Caco-2 (cell line): ENCODE data around the gene HELZ. TPM values are rescaled to one million over a fixed set of nuclear protein-coding genes. Genes with fewer than 3 reads are reported as not detected.

Source experiments
- BruUV-seq: library from RNA; stranded (reverse); fragments of 400-500 nt; replicated peaks from 2 replicates; lab custom pipeline; 2021; lab: Mats Ljungman, UMichigan
- CTCF ChIA-PET: fragments of 300-600 bp; sonication (Branson Sonifier 250); formaldehyde crosslinking; loops from one replicate; lab custom pipeline; 2022; ENCODE audit warnings: antibody characterized with exemption; lab: Charles Lee
- POLR2A ChIA-PET: fragments of 300-600 bp; sonication (Branson Sonifier 250); formaldehyde crosslinking; loops from one replicate; lab custom pipeline; 2022; ENCODE audit warnings: antibody characterized with exemption; lab: Charles Lee
- DNase-seq, 2 experiments: peaks; one replicate each; pipeline versions ENCODE4 v3.0.0 to v3.0.0-alpha.2; 2020 to 2022
- H3K27me3 ChIP-seq: replicated peaks from 2 replicates; pipeline ENCODE4 v1.6.0; 2011; ENCODE audit warnings: low read length; ENCODE audit not compliant: control insufficient read depth, insufficient read depth
- H3K36me3 ChIP-seq: 2 replicates; pipeline ENCODE4 v1.5.1; 2011; ENCODE audit warnings: low read length; ENCODE audit not compliant: control insufficient read depth, insufficient read depth
- H3K4me1 ChIP-seq: fragments of 250-450 bp; sonication (Bioruptor Pico); 2 replicates; pipeline ENCODE4 v1.5.1; 2020; ENCODE audit warnings: mild to moderate bottlenecking
- H3K4me3 ChIP-seq: 2 replicates; pipeline ENCODE4 v1.5.1; 2011; ENCODE audit warnings: low read depth, mild to moderate bottlenecking, control low read depth, low read length
- H3K9me3 ChIP-seq: fragments of 250-450 bp; sonication (Bioruptor Pico); 2 replicates; pipeline ENCODE4 v1.5.1; 2020; ENCODE audit warnings: mild to moderate bottlenecking, moderate library complexity
- H3K27ac Mint-ChIP-seq: one replicate; pipeline ENCODE4 v1.8.0; 2022; ENCODE audit warnings: mixed read lengths; ENCODE audit not compliant: unreplicated experiment
- H3K27me3 Mint-ChIP-seq: one replicate; pipeline ENCODE4 v1.8.0; 2022; ENCODE audit warnings: mixed read lengths; ENCODE audit not compliant: insufficient read depth, unreplicated experiment
- H3K36me3 Mint-ChIP-seq: one replicate; pipeline ENCODE4 v1.8.0; 2022; ENCODE audit warnings: mild to moderate bottlenecking, mixed read lengths; ENCODE audit not compliant: insufficient read depth, unreplicated experiment
- H3K4me1 Mint-ChIP-seq: one replicate; pipeline ENCODE4 v1.8.0; 2022; ENCODE audit warnings: low read depth, mixed read lengths; ENCODE audit not compliant: unreplicated experiment
- H3K4me3 Mint-ChIP-seq: one replicate; pipeline ENCODE4 v1.8.0; 2022; ENCODE audit warnings: mild to moderate bottlenecking, moderate library complexity, mixed read lengths; ENCODE audit not compliant: unreplicated experiment
- H3K9me3 Mint-ChIP-seq: one replicate; pipeline ENCODE4 v1.8.0; 2022; ENCODE audit warnings: mixed read lengths; ENCODE audit not compliant: unreplicated experiment
- intact Hi-C: fragments of 100-400 bp; cut with micrococcal nuclease; formaldehyde crosslinking; loops from one replicate; pipeline ENCODE4 v1.10.0; 2022; ENCODE audit not compliant: unreplicated experiment
- total RNA-seq: library from RNA; stranded (reverse); gene quantifications from 2 replicates; pipeline ENCODE4 v1.2.3, GENCODE V29; 2022
- TF ChIP-seq, protein P1 (sequence below), 2 experiments: fragments of 200-600 bp in 1 of 2; IDR thresholded peaks; 1 replicate in 1 of 2; 2 replicates in 1 of 2; pipeline versions ENCODE4 v1.5.1 to v1.8.0; 2011 to 2022; ENCODE audit warnings: antibody characterized with exemption in 1 of 2, control low read depth in 1 of 2, inconsistent platforms in 1 of 2, low read depth in 1 of 2, low read length in 1 of 2, mild to moderate bottlenecking in 1 of 2, moderate library complexity in 1 of 2; ENCODE audit not compliant: insufficient read depth in 1 of 2, severe bottlenecking in 1 of 2, unreplicated experiment in 1 of 2

The HELZ gene
- total RNA-seq, 1 experiment from 2014 or later = 63.8 TPM

DNA sequence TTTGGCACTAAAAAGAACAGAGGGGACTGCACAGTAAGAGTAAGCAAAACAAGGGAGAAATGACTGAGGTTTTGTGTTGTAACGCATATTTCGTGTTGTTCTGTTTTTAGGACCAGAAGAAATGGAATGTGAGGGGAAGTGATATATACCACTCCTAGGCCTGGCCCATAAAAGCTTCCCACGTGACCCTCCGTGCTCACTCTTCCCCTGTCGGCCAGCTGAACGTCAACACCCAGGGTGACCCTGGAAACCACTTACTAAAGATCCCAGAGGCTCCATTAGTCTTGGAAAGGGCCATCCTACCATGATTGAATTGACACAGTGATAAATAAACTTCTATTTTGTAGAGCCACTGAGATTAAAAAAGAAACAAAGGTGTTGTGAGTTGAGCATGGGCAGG is 79.8 kb downstream of the HELZ start:
- Histone ChIP-seq H3K9me3 (no peaks in the 10 kb centered on the region), H3K4me1 (no peaks in the 10 kb centered on the region), H3K4me3 (no peak overlapping the region), H3K36me3 (no peaks in the 10 kb centered on the region; the same call in 1 of the 2 replicates), H3K27me3 (no peaks in the 10 kb centered on the region)
- POLR2A ChIA-PET = no interaction called here
- Mint-ChIP-seq H3K4me3 (no peak overlapping the region), H3K27ac (no peak overlapping the region), H3K36me3 (peaks cover 41% of the 10 kb centered on the region), H3K4me1 (no peaks in the 10 kb centered on the region), H3K9me3 (no peaks in the 10 kb centered on the region), H3K27me3 (no peaks in the 10 kb centered on the region)
- DNase-seq = no peak
- CTCF ChIA-PET = no interaction called here
- TF ChIP-seq, protein P1, sequence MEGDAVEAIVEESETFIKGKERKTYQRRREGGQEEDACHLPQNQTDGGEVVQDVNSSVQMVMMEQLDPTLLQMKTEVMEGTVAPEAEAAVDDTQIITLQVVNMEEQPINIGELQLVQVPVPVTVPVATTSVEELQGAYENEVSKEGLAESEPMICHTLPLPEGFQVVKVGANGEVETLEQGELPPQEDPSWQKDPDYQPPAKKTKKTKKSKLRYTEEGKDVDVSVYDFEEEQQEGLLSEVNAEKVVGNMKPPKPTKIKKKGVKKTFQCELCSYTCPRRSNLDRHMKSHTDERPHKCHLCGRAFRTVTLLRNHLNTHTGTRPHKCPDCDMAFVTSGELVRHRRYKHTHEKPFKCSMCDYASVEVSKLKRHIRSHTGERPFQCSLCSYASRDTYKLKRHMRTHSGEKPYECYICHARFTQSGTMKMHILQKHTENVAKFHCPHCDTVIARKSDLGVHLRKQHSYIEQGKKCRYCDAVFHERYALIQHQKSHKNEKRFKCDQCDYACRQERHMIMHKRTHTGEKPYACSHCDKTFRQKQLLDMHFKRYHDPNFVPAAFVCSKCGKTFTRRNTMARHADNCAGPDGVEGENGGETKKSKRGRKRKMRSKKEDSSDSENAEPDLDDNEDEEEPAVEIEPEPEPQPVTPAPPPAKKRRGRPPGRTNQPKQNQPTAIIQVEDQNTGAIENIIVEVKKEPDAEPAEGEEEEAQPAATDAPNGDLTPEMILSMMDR (IDR thresholded peaks at IDR 0.05; ENCODE audit: insufficient read depth in 1 of 2, low read depth in 1 of 2, low read length in 1 of 2, severe bottlenecking in 1 of 2, unreplicated experiment in 1 of 2) = no peak
- intact Hi-C loops = no loop called here
- BruUV-seq = no TSS peak

GRCh38 chr17:67164302-67164701 is 80.7 kb downstream of the HELZ start:
- Mint-ChIP-seq H3K27ac (no peak overlapping the region), H3K4me3 (no peak overlapping the region), H3K27me3 (no peaks in the 10 kb centered on the region), H3K36me3 (peaks cover 41% of the 10 kb centered on the region), H3K9me3 (no peaks in the 10 kb centered on the region), H3K4me1 (no peaks in the 10 kb centered on the region)
- DNase-seq = no peak
- Histone ChIP-seq H3K27me3 (no peaks in the 10 kb centered on the region), H3K36me3 (no peaks in the 10 kb centered on the region; the same call in 1 of the 2 replicates), H3K4me3 (no peak overlapping the region), H3K4me1 (no peaks in the 10 kb centered on the region), H3K9me3 (no peaks in the 10 kb centered on the region)
- no TSS peak for BruUV-seq
- intact Hi-C loops = no loop called here
- TF ChIP-seq, protein P1 (IDR thresholded peaks at IDR 0.05; ENCODE audit: insufficient read depth in 1 of 2, low read depth in 1 of 2, low read length in 1 of 2, severe bottlenecking in 1 of 2, unreplicated experiment in 1 of 2) = no peak
- CTCF ChIA-PET = no interaction called here
- POLR2A ChIA-PET = interaction anchor here (0.5 kb wide), 1 partner anchor 1083 kb away, joined by 3 read pairs; no protein-coding TSS in a partner anchor

DNA sequence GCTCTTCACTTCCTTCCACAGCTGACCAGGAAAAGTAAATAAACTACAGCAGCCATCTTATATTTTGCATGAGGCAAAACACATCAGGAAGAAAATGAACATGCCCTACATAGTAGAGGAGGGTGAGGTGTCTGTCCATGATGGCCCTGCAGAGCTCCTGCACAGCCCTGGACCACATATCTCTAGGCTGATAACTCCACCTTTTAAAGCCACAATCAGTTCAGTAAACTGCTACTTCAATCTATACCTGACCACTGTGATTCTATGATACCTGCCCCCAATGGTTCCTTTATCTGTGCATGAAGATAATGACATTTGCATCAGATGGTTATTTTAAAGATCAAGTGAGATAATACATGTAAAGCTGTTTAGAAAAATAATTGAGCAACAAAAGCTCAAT is 82.2 kb downstream of the HELZ start:
- DNase-seq = no peak
- H3K36me3 Mint-ChIP-seq = peaks cover 40% of the 10 kb centered on the region
- no peak overlapping the region for H3K27ac Mint-ChIP-seq
- H3K4me1 Mint-ChIP-seq = no peaks in the 10 kb centered on the region
- no peaks in the 10 kb centered on the region for H3K9me3 Mint-ChIP-seq
- H3K27me3 Mint-ChIP-seq = no peaks in the 10 kb centered on the region
- ChIA-PET CTCF (interaction anchor here (0.6 kb wide), 1 partner anchor 104 kb away, joined by 5 read pairs; no protein-coding TSS in a partner anchor), POLR2A (no interaction called here)
- Histone ChIP-seq H3K4me1 (0 out of 2 replicates have a peak, but pooled peaks cover 2% of the 10 kb centered on the region), H3K36me3 (no peaks in the 10 kb centered on the region), H3K27me3 (no peaks in the 10 kb centered on the region), H3K9me3 (no peaks in the 10 kb centered on the region), H3K4me3 (no peak overlapping the region)
- intact Hi-C loops = no loop called here
- no TSS peak for BruUV-seq
- TF ChIP-seq, protein P1 (IDR thresholded peaks at IDR 0.05; ENCODE audit: insufficient read depth in 1 of 2, low read depth in 1 of 2, low read length in 1 of 2, severe bottlenecking in 1 of 2, unreplicated experiment in 1 of 2) = no peak
- H3K4me3 Mint-ChIP-seq = no peak overlapping the region
